ENCODE data around the gene MYH2. TPM values are rescaled to one million over a fixed set of nuclear protein-coding genes. Genes with fewer than 3 reads are reported as not detected.

The MYH2 gene
- total RNA-seq, 1 donor = not detected

GRCh38 chr17:10499950-10500349 lies 49.5 kb downstream of the MYH2 start:
- no peaks in the 10 kb centered on the region for H3K79me2 ChIP-seq (ENCODE audit: insufficient read depth, low read length)
- no peaks in the 10 kb centered on the region for H3K27me3 ChIP-seq (ENCODE audit: insufficient read depth, low read length)
- no peak overlapping the region for H3K4me2 ChIP-seq (ENCODE audit: insufficient read depth, low read length)
- DNase-seq (ENCODE audit: insufficient read length, low spot score, missing footprints) = no peak
- no peak overlapping the region for H3K27ac ChIP-seq (ENCODE audit: low read depth, low read length)
- H3K4me1 ChIP-seq (ENCODE audit: insufficient read depth, low read length) = no peaks in the 10 kb centered on the region
- no peak overlapping the region for H3K4me3 ChIP-seq (ENCODE audit: insufficient read depth, low read length)
- no peak overlapping the region for H2AFZ ChIP-seq (ENCODE audit: low read length)
- no peak for TF ChIP-seq CTCF (IDR thresholded peaks at IDR 0.05; ENCODE audit: extremely low read depth, low read depth, low read length)
- H3K36me3 ChIP-seq (ENCODE audit: insufficient read depth, low read length) = no peaks in the 10 kb centered on the region
- H4K20me1 ChIP-seq (ENCODE audit: insufficient read depth, low read length) = no peaks in the 10 kb centered on the region
- no peaks in the 10 kb centered on the region for H3K9me3 ChIP-seq (ENCODE audit: low read depth, low read length)

- no peaks in the 10 kb centered on the region for H4K20me1 ChIP-seq (ENCODE audit: insufficient read depth, low read length)
- no peaks in the 10 kb centered on the region for H3K9me3 ChIP-seq (ENCODE audit: low read depth, low read length)
- H3K4me3 ChIP-seq (ENCODE audit: insufficient read depth, low read length) = no peak overlapping the region
- H3K4me1 ChIP-seq (ENCODE audit: insufficient read depth, low read length) = no peaks in the 10 kb centered on the region
- no peak overlapping the region for H2AFZ ChIP-seq (ENCODE audit: low read length)
- no peak for TF ChIP-seq CTCF (IDR thresholded peaks at IDR 0.05; ENCODE audit: extremely low read depth, low read depth, low read length)
- no peak overlapping the region for H3K4me2 ChIP-seq (ENCODE audit: insufficient read depth, low read length)
- H3K36me3 ChIP-seq (ENCODE audit: insufficient read depth, low read length) = no peaks in the 10 kb centered on the region
- no peak overlapping the region for H3K27ac ChIP-seq (ENCODE audit: low read depth, low read length)
- no peak for DNase-seq (ENCODE audit: insufficient read length, low spot score, missing footprints)
- H3K79me2 ChIP-seq (ENCODE audit: insufficient read depth, low read length) = no peaks in the 10 kb centered on the region
- H3K27me3 ChIP-seq (ENCODE audit: insufficient read depth, low read length) = no peaks in the 10 kb centered on the region
Observed at GRCh38 chr17:10492004-10492403, 57.5 kb downstream of the MYH2 start.

GRCh38 chr17:10482252-10482651 lies 67.2 kb downstream of the MYH2 start:
- Histone ChIP-seq H3K4me2 (ENCODE audit: insufficient read depth, low read length) (no peak overlapping the region), H3K9me3 (ENCODE audit: low read depth, low read length) (peaks cover 2% of the 10 kb centered on the region), H3K4me1 (ENCODE audit: insufficient read depth, low read length) (no peaks in the 10 kb centered on the region), H2AFZ (ENCODE audit: low read length) (no peak overlapping the region), H4K20me1 (ENCODE audit: insufficient read depth, low read length) (no peaks in the 10 kb centered on the region), H3K36me3 (ENCODE audit: insufficient read depth, low read length) (no peaks in the 10 kb centered on the region), H3K27me3 (ENCODE audit: insufficient read depth, low read length) (no peaks in the 10 kb centered on the region), H3K79me2 (ENCODE audit: insufficient read depth, low read length) (no peaks in the 10 kb centered on the region), H3K27ac (ENCODE audit: low read depth, low read length) (no peak overlapping the region), H3K4me3 (ENCODE audit: insufficient read depth, low read length) (no peak overlapping the region)
- TF ChIP-seq CTCF (IDR thresholded peaks at IDR 0.05; ENCODE audit: extremely low read depth, low read depth, low read length) = no peak
- DNase-seq (ENCODE audit: insufficient read length, low spot score, missing footprints) = no peak

- TF ChIP-seq CTCF (IDR thresholded peaks at IDR 0.05; ENCODE audit: extremely low read depth, low read depth, low read length) = no peak
- no peak for DNase-seq (ENCODE audit: insufficient read length, low spot score, missing footprints)
- Histone ChIP-seq H3K79me2 (ENCODE audit: insufficient read depth, low read length) (no peaks in the 10 kb centered on the region), H3K4me1 (ENCODE audit: insufficient read depth, low read length) (no peaks in the 10 kb centered on the region), H3K4me3 (ENCODE audit: insufficient read depth, low read length) (no peak overlapping the region), H3K27me3 (ENCODE audit: insufficient read depth, low read length) (no peaks in the 10 kb centered on the region), H4K20me1 (ENCODE audit: insufficient read depth, low read length) (no peaks in the 10 kb centered on the region), H3K9me3 (ENCODE audit: low read depth, low read length) (peaks cover 2% of the 10 kb centered on the region), H2AFZ (ENCODE audit: low read length) (no peak overlapping the region), H3K4me2 (ENCODE audit: insufficient read depth, low read length) (no peak overlapping the region), H3K36me3 (ENCODE audit: insufficient read depth, low read length) (no peaks in the 10 kb centered on the region), H3K27ac (ENCODE audit: low read depth, low read length) (no peak overlapping the region)
Observed at GRCh38 chr17:10477701-10478100, 71.8 kb downstream of the MYH2 start.

Measured in osteoblast (primary cell).